GM18907 (cell line): ENCODE data around the gene CCSER1.
"Not testable (repeated sequence)": the region's sequence is repeated elsewhere in the genome, so short reads cannot be mapped to it uniquely, and the experiment has no call there.

ENCODE experiments used
- ATAC-seq: cut with Tn5 transposase; IDR thresholded peaks from one replicate; pipeline ENCODE4 v1.9.1; 2021; ENCODE audit warnings: mild to moderate bottlenecking, moderate library complexity; ENCODE audit not compliant: unreplicated experiment

The CCSER1 gene

DNA sequence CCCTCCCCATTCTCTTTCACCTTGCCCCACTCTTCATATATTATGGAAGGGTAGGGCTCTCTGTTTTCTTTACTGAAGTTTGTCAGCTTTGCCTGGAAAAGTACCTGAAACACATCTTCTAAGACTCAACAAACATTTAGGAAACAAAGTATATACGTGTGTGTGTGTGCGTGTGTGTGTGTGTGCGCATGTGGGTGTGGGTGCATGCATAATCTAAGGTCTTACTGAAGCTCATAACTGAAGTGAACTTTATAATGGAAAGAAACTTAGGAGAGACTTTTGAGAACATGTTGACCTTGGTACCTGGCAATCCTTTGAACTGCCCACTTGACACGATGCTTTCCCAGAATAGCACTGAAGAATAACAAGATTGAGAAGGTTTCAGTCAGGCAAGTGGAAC lies 1190.2 kb downstream of the CCSER1 start:
- no peak for ATAC-seq

DNA sequence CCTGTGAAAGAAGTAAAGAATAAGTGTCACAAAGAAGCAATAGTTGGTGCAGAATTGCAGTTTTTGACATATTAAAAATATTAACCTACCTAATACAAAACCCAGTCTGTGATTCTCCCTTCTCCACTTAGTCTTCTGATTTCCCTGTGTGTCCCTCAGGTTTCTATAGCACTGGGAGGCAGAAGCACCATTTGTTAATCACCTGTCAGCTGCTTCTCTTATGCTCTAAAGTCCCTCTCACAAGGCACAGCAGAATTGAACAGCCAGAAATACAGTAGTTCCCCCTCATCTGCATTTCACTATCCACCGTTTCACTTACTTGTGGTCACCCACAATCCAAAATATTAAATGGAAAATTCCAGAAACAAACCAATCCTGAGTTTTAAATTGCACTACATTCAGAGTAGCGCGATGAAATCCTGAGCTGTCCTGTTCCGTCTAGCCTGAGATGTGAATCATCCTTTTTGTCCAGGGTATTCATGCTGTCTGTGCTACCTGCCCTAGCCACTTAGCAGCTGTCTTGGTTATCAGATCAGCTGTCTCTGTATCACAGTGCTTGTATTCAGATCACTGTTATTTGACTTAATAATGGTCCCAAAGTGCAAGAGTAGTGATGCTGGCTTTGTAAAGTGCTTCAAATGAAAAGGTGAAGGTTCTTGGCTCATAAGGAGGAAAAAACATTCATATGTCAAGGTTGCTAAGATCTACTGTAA lies 1192.5 kb downstream of the CCSER1 start:
- ATAC-seq: no peak

DNA sequence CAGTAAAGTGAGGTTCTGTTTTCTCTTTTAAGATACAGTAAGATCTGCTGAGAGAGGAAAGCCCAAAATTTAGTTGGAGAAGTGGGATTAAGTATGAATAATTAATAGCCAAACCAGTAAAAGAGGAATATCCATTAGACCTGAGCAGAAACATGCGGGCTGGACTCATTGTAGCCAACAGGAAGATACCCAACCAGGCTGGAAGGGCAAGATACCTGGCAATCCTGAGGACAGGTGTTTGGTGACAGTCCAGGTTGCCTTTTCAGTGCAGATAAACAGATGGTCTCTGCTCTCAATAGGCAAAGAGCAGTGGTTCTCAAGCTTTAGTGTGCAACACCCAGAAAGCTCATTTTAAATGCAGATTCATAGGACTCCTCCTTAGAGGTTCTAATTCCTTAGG lies 1195.8 kb downstream of the CCSER1 start:
- no peak for ATAC-seq

DNA sequence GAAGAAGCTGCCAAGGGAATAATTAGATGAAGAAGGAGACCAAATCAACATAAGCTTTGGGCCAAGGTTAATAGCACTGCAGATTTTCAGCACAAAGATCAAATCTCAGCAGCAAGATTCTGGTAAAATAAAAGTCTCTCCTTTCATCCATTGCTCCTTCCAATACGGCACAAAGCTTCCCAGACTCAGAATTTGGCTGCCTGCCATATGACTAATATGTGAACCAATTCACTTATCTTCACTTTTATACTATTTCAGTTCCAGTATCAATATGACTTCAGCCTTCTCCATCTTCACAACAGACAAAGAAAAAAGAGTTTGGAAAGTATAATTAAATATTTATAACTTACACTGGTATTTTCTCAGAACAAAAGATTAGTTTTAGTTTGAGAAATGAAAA lies 1198.3 kb downstream of the CCSER1 start:
- no peak for ATAC-seq

DNA sequence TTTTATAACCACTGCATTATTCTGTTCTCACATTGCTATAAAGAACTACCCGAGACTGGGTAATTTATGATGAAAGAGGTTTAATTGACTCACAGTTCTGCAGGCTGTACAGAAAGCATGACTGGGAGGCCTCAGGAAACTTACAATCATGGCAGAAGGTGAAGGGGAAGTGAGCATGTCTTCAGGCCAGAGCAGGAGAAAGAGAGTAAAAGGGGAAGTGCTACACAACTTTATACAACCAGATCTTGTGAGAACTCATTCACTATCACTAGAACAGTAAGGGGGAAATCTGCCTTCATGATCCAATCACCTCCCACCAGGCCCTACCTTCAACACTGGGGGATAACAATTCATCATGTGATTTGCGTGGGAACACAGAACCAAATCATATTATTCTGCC lies 1199.0 kb downstream of the CCSER1 start:
- not testable (repeated sequence) for ATAC-seq

DNA sequence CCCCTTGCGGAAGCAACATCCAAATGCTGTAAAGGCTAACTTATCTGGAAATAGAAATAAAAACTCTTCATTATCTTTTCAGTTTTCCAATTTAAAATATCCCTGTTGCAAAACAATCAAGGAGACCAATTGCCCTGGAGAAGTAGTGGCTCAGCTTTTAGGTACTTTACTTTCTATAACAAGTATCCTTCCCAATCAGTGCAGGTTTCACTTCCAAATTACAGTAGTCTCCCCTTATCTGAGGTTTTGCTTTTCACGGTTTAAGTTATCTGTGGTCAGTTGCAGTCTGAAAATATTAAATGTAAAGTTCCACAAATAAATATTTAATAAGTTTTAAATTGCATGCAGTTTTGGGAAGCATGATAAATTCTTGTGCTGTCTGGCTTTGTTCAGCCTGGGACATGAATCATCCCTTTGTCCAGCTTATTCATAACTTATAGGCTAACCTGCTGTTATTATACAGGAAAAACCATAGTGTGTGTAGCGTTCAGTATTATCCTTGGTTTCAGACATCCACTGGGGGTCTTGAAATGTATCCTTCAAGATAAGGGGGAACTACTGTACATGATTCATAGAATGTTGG lies 1203.5 kb downstream of the CCSER1 start:
- ATAC-seq: no peak

DNA sequence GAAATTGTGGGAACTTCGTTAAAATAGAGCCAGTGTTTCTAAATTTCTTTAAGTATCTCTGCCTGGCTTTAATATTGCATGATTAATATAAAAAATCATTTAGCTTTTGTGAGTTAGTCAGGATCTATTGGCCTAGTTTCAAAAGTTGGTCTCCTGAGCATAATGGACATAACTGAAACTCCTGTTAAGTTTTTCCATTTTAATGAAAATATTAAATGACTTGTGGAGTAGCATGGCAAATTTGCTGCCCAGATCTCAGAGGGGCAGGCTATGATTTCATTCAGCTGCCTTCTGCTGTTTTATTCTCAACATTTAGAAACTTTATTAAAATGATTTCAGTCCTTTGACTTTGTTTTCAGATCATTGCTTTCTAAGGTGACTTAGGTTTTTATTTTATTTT lies 1213.6 kb downstream of the CCSER1 start:
- no peak for ATAC-seq

DNA sequence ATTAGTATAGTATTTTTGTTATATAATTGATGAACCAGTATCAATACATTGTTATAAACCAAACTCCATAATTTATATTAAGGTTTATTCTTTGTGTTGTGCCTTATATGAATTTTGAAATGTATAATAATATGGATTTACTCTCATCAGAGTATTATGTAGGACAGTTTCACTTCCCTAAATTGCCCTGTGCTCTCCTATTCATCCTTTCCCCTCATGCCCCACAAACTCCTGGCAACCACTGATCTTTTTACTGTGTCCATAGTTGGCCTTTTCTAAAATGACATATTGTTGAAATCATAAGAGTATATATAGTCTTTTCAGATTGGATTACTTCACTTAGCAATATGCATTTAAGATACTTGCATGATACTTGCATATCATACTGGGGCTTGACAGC lies 1218.4 kb downstream of the CCSER1 start:
- peak; percentile 72 for ATAC-seq

DNA sequence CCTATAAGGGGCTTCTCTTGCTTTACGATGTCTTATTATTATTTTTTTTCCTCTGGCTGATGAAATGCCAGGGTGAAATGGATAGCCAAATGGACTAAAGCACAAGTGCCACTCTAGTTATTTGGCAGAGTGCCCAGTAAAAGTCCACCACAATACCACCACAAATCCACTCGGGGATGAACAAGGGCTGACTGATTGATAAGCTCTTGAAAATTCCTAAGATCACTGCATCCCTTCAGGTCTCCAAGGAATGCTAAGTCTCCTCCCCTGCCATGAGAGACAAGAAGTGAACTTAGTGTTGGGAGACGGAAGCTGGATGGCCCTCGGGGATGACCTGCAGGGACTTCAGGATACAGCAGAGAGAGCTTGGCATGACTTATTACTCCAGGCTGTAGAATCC lies 1229.3 kb downstream of the CCSER1 start:
- ATAC-seq: not testable (repeated sequence)

DNA sequence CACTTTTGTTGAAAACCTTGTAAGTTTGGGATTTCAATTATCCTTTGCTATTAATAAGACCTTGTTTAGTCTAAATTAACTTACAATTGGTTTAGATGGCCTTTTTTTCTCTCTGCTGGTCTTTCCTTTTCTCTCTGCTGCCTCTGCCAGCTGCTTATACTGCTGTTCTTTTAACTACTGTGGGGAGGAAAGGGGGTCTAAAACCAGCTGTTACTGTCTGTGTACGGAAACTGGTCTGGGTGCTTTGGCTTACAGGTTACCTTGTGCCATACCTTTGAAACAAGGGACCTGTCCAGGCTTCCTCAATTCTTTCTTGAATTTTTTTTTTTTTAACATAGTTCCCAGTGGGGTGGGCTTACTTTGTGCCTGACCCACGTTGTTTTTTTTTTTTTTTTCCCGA lies 1230.8 kb downstream of the CCSER1 start:
- ATAC-seq: peak; percentile 47

DNA sequence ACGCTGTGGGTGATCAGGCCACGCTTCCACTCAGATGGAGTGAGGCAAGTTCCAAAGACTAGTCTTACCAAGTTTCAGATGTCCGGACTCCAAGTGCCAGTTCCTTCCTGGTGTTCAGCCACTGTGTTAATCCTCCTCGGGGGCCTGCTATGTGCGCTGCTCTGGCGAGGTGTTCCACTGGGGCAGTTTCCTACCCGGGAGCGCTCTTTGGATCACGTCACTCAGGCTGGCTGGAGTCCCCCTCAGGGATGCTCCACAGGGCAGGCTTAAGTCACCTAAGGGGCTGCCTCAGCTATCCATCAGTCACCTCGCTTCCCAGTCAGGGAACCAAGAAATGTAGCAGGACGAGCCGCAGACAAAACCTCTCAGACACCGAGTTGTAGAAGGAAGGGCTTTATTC lies 1231.4 kb downstream of the CCSER1 start:
- not testable (repeated sequence) for ATAC-seq

DNA sequence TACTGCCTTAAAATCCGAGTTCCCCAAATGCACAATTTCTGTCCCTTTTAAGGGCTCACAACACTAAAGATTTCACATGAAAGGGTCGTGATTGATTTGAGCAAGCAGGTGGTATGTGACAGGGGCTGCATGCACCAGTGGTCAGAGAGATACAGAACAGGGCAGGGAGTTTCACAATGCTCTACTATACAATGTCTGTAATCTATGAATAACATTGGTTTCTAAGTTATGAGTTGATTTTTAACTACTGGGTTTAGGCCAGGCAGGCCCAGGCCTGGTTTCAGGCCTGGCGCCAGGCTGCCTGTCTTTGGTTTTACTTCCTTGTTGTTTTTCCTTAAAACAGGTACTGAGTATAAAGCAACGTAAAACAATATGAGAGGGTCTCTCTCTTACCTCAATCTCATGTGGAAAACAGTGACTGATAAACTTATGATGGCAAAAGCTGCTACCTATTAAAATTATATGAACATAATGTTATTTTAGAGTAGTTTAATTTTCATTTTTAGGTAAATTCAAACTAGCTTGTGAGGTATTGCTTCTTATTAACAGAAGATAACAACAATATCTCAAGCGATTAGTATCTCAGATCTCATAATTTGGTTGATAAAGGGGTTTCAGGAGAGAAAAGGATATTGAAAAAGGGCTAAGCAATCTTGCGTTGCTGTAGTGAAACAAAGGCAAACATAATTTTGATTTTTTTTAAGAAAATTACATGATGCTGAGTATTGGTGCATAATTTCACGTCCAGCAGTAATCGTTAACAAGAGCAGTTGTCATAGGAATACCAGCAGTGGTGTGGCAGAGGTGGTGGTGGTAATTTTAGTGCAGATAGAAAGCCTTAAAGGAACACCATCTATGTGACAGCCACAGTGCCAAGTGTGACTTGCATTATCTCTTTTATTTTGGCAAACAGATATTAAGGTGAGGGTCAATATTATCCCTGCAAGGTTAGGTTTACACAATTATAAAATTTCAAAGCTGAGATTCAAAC lies 1232.1 kb downstream of the CCSER1 start:
- peak; percentile 57 for ATAC-seq

DNA sequence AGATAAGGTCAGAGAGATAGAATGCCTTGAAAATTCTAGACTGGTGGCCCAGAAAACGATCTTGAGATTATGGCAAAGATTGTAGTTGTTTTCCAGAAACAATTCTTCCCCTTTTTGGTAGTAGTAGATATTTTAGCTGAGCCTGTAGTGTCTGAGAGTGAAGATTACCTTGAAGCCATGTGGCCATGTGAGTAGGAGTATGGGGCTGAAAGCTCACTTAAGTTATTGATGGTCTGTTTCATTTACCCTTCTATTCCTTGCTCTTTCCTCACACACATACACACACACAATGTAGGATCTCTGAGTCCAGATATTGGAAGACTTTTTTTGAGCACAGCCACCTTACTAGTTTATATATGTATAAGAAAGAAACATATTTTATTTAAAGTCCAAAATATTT lies 1234.9 kb downstream of the CCSER1 start:
- ATAC-seq: no peak

DNA sequence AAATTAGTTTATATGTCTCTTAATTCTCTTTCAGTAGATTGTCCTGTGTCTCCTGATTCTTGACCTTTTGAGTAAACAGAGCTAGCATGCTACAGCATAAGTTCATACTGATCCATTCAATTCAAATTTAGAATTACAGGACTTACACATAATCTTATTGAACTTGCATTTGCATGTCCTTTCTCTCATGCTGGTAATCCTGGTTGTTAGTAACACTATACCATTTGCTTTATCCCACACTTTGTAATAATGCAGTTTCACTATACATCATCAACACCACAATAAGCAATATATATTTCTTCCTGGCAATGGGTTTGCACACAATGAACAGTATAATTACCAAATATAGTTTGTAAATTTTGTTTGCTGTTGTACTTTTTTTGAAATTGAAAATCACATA lies 1239.4 kb downstream of the CCSER1 start:
- ATAC-seq: no peak

DNA sequence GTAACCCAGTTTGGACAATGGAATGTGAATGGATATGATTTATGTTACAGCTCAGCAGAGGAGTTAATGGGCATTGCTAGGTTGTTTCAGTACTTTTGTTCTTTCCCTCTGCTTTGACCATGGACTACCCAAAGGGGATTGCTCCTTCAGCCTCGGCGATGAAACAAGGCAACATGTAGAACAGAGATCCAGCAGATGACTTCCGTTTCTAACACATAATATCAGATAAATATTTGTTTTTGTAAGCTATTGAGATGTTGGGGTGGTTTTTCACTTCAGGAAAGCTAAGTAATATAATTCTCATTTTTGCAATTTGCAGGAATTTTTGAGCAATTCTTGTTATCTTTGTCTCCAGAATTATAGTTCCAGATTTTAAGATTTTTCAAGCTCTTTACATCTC lies 1241.9 kb downstream of the CCSER1 start:
- ATAC-seq: no peak

DNA sequence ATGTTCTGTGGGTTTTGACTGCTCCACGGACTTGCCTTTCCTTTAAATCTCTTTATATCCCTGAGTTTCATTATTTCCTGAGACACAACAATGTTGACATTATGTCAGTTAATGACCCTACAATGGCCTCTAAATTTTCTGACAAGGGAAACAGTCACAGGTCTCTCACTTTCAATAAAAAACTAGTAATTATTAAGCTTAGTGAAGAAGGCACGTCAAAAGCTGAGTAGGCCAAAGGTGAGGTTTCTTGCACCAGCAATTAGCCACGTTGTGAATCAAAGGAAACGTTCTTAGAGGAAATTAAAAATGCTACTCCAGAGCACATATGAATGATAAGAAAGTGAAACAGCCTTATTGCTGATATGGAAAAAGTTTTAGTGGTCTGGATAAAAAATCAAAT lies 1246.4 kb downstream of the CCSER1 start:
- ATAC-seq: peak; percentile 52

DNA sequence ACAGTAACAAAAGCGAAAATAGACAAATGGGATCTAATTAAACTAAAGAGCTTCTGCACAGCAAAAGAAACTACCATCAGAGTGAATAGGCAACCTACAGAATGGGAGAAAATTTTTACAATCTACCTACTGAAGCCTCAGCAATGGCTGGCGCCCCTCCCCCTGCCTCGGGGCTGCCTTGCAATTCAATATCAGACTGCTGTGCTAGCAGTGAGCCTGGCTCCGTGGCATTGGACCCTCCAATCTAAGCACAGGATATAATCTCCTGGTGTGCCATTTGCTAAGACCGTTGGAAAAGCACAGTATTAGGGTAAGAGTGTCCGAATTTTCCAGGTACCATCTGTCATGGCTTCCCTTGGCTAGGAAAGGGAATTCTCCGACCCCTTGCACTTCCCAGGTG lies 1278.2 kb downstream of the CCSER1 start:
- ATAC-seq: not testable (repeated sequence)

DNA sequence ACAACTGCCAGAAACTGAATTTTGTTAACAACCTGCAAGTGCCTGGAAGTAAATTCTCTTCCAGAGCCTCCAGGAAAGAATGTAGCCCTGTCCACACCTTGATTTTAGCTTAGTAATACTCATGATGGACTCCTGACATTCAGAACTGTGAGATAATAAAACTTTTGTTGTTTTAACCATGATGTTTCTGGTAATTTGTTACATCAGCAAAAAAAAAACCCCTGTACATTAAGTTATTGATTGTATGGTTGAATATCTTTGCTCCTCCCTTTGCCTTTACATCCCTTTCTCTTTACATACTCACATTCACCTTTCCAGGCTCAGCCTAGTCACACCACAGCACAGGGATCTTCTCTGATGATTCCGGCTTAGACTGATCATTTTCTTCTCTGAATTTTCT lies 1294.8 kb downstream of the CCSER1 start:
- no peak for ATAC-seq

DNA sequence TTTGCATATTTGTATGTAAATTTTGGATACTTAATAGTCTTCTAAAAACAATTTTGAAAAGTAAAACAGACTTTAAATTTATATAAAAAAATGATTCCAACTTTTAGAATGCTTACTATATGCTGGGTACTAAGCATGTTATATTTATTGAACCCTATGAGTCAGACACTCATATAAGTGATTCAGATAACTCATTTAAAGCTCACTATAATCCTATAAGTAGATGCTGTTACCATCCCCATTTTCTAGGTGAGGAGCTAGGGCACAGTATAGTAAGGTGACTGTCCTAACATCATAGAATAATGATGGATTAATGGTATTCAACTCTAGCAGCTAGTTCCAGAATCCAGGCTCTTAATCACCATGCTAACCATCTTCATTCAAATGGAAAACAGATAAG lies 1299.5 kb downstream of the CCSER1 start:
- ATAC-seq: no peak

DNA sequence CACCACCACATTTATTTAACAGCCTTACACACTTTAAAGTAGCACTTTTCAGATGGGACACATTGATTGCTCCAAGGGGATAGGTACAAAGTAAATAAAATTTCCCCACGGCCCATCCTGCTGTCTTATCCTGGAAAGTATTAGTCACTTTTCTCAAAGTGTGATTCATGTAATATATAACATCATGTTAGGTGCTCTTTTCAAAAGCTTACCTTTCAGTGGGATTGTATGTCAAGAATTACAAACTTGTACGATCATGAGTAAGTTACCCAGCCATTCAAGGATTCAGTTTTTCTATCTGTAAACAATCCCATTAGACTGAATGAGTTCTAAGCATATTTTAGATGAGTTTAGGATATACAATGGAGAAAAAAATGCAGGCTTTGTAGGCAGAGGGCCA lies 1300.0 kb downstream of the CCSER1 start:
- ATAC-seq: no peak

DNA sequence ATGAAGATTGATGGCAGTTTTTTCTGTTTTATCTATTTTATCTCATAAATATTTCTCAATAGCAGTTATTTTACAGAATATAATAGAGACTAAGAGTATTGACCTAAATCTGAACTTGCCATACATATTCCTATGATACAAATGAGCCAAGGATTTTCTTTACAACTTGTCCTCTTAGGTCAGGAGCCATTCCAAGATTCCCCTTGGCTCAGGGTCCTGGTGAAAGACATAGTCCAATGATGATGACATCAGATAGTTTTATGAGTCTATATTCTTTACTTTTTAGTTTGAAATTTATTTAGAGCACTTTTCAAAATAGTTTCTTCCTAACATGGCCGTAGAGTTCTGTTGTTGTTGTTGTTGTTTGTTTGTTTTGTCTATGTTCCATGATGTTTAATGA lies 1307.4 kb downstream of the CCSER1 start:
- no peak for ATAC-seq

DNA sequence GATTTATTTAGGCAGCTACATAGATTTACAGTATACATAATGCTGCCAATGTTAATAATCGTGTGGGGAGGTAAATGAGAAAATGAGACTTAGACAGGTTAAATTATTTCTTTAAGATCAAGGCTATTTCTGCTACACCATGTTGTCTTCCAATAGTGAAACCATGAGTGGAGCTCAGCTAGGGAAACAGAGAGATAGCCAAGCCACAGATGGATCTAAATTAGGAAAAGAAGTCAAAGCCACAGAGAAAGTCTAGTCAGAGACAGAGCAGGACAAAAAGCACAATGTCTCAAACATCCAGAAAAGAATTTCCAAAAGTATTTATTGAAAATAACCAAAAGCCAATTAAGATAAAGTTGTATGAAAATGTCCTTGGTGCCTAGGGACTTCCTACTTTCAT lies 1309.4 kb downstream of the CCSER1 start:
- no peak for ATAC-seq
